Psoas muscle (tissue), 8 donors: Measurements from ENCODE around the gene CD109. TPM values are rescaled to one million over a fixed set of nuclear protein-coding genes. Genes with fewer than 3 reads are reported as not detected.
A peak's percentile ranks its signal among the peaks of the same experiment; 100 is the strongest.

Source experiments
- ATAC-seq, 4 donors: fragments of 200-7000 bp; cut with Tn5 transposase; one replicate each; pipeline ENCODE4 v1.9.1; 2020; ENCODE audit warnings: moderate library complexity in 3 of 4, mild to moderate bottlenecking in 2 of 4
- DNase-seq, 2 donors: peaks; one replicate each; pipeline ENCODE4 v3.0.0-alpha.2; 2020
- H3K27ac ChIP-seq: fragments of 200-600 bp; one replicate; pipeline ENCODE4 v1.8.0; 2022
- H3K27me3 ChIP-seq, 3 donors: fragments of 200-600 bp in 1 of 3; one replicate each; pipeline versions ENCODE4 v1.6.1 to v1.8.0; 2013 to 2022; ENCODE audit warnings: low read length in 2 of 3, mild to moderate bottlenecking in 2 of 3, moderate library complexity in 1 of 3; ENCODE audit not compliant: insufficient read depth in 3 of 3
- H3K36me3 ChIP-seq, 2 donors: fragments of 200-600 bp in 1 of 2; one replicate each; pipeline versions ENCODE4 v1.6.1 to v1.8.0; 2013 to 2022; ENCODE audit warnings: low read depth in 1 of 2, mild to moderate bottlenecking in 1 of 2, moderate library complexity in 1 of 2; ENCODE audit not compliant: insufficient read depth in 1 of 2
- H3K4me1 ChIP-seq: fragments of 200-600 bp; one replicate; pipeline ENCODE4 v1.8.0; 2022
- H3K4me3 ChIP-seq: fragments of 200-600 bp; one replicate; pipeline ENCODE4 v1.8.0; 2022; ENCODE audit warnings: mild to moderate bottlenecking
- H3K9me3 ChIP-seq: fragments of 200-600 bp; one replicate; pipeline ENCODE4 v1.8.0; 2022
- CTCF ChIP-seq: fragments of 200-600 bp; IDR thresholded peaks from one replicate; pipeline ENCODE4 v1.8.0; 2022; ENCODE audit warnings: antibody characterized with exemption
- WGBS, 3 donors: extraction: QIAGEN DNeasy Blood & Tissue Kit; methylation state at CpG; one replicate each; pipeline versions ENCODE4 v1.1.6 to v1.1.7; 2013; 5-methylcytosine and 5-hydroxymethylcytosine counted together
- intact Hi-C, 2 donors: fragments of 100-400 bp; cut with DNase I; formaldehyde crosslinking; loops; one replicate each; pipeline versions ENCODE4 v1.11.0 to v1.14.2; 2022
- long read RNA-seq, 2 donors: library from polyadenylated mRNA; unstranded; transcript quantifications; one replicate each; pipeline ENCODE4 v2.0.0, GENCODE V29; 2021
- polyA plus RNA-seq, 3 donors: library from polyadenylated mRNA; stranded (reverse); fragments of 200-250 nt; gene quantifications; one replicate each; pipeline ENCODE4 v1.2.3, GENCODE V29; 2013
- total RNA-seq, 4 donors: library from RNA; stranded (reverse); fragmentation: NEBNext Ultra II Directional in 2 of 4; extraction: Animal tissue kit (Norgen Biotek cat#: 25700) in 2 of 4; gene quantifications; one replicate each; pipeline versions ENCODE4 v1.2.1 to v1.2.4, GENCODE V29; 2021 to 2023
- donor health status: healthy with polysubstance abuse.
- donor health status: DM: no; HTN: no; CAD: no; lungs with moderate emphysema.
- donor health status: Bipolar disorder and iron deficiency.
- donor health status: healthy.
- donor health status: DM: yes; HTN: yes; CAD: no.
- donor health status: DM: no; HTN: no; CAD: no.
- donor health status: DM: no; HTN: no; CAD: no.
- donor health status: DM: yes; HTN: yes; CAD: no.

The CD109 gene
- total RNA-seq (1 to 10 TPM; 1.6 to 3.9 (median 2.3) TPM), polyA plus RNA-seq (1 to 10 TPM in 1 of 3 donors, under 1 TPM in 2; 0.31 to 3.0 (median 0.51) TPM)
- long read RNA-seq, donor 1, partial matches to known transcripts, result 0 of 1 reads
- long read RNA-seq, donor 1, other reads (novel, unspliced or antisense), result 1 of 1 reads
- long read RNA-seq, donor 2, partial matches to known transcripts, result 0 of 2 reads
- long read RNA-seq, donor 2, other reads (novel, unspliced or antisense), result 2 of 2 reads

- TF ChIP-seq CTCF, result no peak
- Histone ChIP-seq H3K27me3 (peaks cover 0 to 24% (median 5%) of the 10 kb centered on the region in 3 donors), H3K4me1 (no peaks in the 10 kb centered on the region), H3K4me3 (peak within 1 kb of the TSS; percentile 74), H3K36me3 (no peaks in the 10 kb centered on the region), H3K27ac (peak within 1 kb of the TSS; percentile 41), H3K9me3 (no peaks in the 10 kb centered on the region)
- DNase-seq (peak; percentile 48 to 61), ATAC-seq (peak; percentile 42 to 68 (median 66))
- 4 to 6% (median 6%) methylated on average over 51 to 61 of the region's 61 CpGs for whole genome bisulfite sequencing, 3 donors
- intact Hi-C loops, result no loop called here
Measured at GRCh38 chr6:73695619-73696421, at the start of gene CD109. TSS of gene CD109 (plus strand) at chr6:73696203. CDS start at chr6:73696216, 13 bp downstream.

- Histone ChIP-seq H3K27ac (no peak overlapping the region), H3K36me3 (peaks cover 0 to 26% of the 10 kb centered on the region in 2 donors), H3K4me3 (no peak overlapping the region), H3K9me3 (no peaks in the 10 kb centered on the region), H3K27me3 (no peaks in the 10 kb centered on the region), H3K4me1 (peaks cover 9% of the 10 kb centered on the region)
- no peak for TF ChIP-seq CTCF
- DNase-seq, result no peak
- intact Hi-C loops, result no loop called here
- ATAC-seq, result no peak
Measured at GRCh38 chr6:73648166-73648565, 47.8 kb upstream of the CD109 start.

GRCh38 chr6:73649783-73650182, 46.2 kb upstream of the CD109 start:
- Histone ChIP-seq H3K27ac (no peak overlapping the region), H3K4me1 (peaks cover 12% of the 10 kb centered on the region), H3K4me3 (no peak overlapping the region), H3K27me3 (no peaks in the 10 kb centered on the region), H3K9me3 (no peaks in the 10 kb centered on the region), H3K36me3 (peaks cover 0 to 22% of the 10 kb centered on the region in 2 donors)
- TF ChIP-seq CTCF, result no peak
- DNase-seq, result no peak
- WGBS, 3 donors, result 55 to 73% (median 62%) methylated on average over 4 of the region's 4 CpGs
- intact Hi-C loops, result no loop called here
- no peak for ATAC-seq

- H3K36me3 ChIP-seq, result peaks cover 0 to 20% of the 10 kb centered on the region in 2 donors
- no peaks in the 10 kb centered on the region for H3K27me3 ChIP-seq
- no peaks in the 10 kb centered on the region for H3K9me3 ChIP-seq
- H3K4me1 ChIP-seq, result peaks cover 16% of the 10 kb centered on the region
- peak overlapping the region; percentile 97 for H3K4me3 ChIP-seq
- peak overlapping the region; percentile 99 for H3K27ac ChIP-seq
- peak; percentile 31 for TF ChIP-seq CTCF
- intact Hi-C loops, result no loop called here
- ATAC-seq (peak; percentile 70 to 79 (median 75)), DNase-seq (peak; percentile 25 to 67)
- 2 to 5% (median 3%) methylated on average over 25 to 32 of the region's 32 CpGs for WGBS, 3 donors
Measured at GRCh38 chr6:73652637-73653570, 43.1 kb upstream of the CD109 start.
